OCI-LY7 (cell line): ENCODE data around the gene ABCC3.

Source experiments
- EZH2phosphoT487 ChIP-seq: fragments of 200-600 bp; sonication (generic); IDR thresholded peaks from 2 replicates; pipeline ENCODE4 v1.6.1; 2018; ENCODE audit warnings: low read depth, borderline replicate concordance, mild to moderate bottlenecking, mixed run types, antibody characterized with exemption, low read length, moderate library complexity, mixed read lengths
- TF ChIP-seq, protein P1 (sequence below): fragments of 200-600 bp; sonication (generic); conservative IDR thresholded peaks from 2 replicates; pipeline ENCODE4 v1.5.1; 2014; ENCODE audit warnings: mild to moderate bottlenecking, antibody characterized with exemption, low read length, moderate library complexity, mixed read lengths

DNA sequence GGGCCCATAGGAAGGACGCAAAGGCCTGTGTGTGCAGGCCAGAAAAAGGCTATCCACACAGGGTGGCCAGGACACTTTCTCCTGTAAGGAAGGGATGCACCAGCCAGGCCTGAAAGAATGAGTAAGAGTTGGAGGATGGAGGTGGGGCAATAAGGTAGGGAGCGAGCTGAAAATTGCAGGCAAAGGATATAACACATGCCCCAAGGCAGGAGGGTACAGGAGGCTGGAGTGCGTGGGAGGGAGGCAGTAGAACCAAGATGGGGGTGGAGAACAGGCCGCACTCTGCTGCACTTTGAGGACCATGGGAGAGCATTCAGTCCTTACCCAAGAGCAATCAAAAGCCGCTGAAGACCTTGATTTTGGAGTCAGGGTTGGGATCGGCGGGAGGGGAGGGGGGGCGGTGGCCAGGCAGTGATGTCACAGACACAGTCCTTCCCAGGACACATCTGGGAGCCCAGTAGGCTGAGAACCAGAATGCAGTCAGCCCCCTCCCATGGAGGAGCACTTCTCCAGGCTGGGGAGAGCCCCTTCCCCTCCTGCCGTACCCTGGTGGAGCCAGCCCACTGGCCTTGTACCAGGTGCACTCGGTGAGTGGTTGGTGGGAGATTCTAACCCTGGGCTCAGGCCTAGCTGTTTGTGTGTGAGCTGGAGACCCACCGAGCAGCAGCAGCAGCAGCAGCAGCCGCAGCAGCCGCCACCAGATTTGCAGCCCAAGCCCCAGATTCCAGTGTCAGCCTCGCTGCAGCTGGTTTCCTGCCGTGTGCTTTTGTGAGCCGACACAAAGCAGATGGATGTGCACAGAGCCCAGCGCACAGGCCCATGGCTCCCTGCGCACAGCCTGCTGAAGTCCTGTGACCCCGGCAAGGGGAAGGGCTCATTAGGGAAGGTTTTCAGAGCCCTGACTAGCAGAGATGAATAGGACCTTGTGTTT lies 55.5 kb downstream of the ABCC3 start:
- TF ChIP-seq, protein P1, sequence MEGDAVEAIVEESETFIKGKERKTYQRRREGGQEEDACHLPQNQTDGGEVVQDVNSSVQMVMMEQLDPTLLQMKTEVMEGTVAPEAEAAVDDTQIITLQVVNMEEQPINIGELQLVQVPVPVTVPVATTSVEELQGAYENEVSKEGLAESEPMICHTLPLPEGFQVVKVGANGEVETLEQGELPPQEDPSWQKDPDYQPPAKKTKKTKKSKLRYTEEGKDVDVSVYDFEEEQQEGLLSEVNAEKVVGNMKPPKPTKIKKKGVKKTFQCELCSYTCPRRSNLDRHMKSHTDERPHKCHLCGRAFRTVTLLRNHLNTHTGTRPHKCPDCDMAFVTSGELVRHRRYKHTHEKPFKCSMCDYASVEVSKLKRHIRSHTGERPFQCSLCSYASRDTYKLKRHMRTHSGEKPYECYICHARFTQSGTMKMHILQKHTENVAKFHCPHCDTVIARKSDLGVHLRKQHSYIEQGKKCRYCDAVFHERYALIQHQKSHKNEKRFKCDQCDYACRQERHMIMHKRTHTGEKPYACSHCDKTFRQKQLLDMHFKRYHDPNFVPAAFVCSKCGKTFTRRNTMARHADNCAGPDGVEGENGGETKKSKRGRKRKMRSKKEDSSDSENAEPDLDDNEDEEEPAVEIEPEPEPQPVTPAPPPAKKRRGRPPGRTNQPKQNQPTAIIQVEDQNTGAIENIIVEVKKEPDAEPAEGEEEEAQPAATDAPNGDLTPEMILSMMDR = no peak
- no peak for TF ChIP-seq EZH2phosphoT487
